HCT116 (cell line): ENCODE results near the gene PRM3. TPM values are rescaled to one million over a fixed set of nuclear protein-coding genes. Genes with fewer than 3 reads are reported as not detected.

Source experiments
- ATAC-seq: fragments of 200-7000 bp; cut with Tn5 transposase; 2 replicates; pipeline ENCODE4 v1.9.1; 2020; ENCODE audit warnings: mild to moderate bottlenecking, moderate library complexity
- BruUV-seq: library from RNA; stranded (reverse); fragments of 400-500 nt; replicated peaks from 2 replicates; lab custom pipeline; 2021; lab: Mats Ljungman, UMichigan
- CTCF ChIA-PET: fragments of 300-600 bp; sonication (Branson Sonifier 250); formaldehyde crosslinking; loops from one replicate; lab custom pipeline; 2021; ENCODE audit warnings: antibody characterized with exemption; lab: Charles Lee
- POLR2A ChIA-PET: fragments of 300-600, 350-600 bp; sonication (Branson Sonifier 250); formaldehyde crosslinking; loops from one replicate; lab custom pipeline; 2021; ENCODE audit warnings: antibody characterized with exemption; lab: Charles Lee
- RAD21 ChIA-PET, 2 experiments: fragments of 300-600 bp; sonication (Branson Sonifier 250); formaldehyde crosslinking; loops; one replicate each; lab custom pipeline; 2023; ENCODE audit warnings: low total read pairs in 2 of 2; ENCODE audit not compliant: uncharacterized antibody in 2 of 2, unreplicated experiment in 2 of 2, low non-redundant PET in 1 of 2; lab: Charles Lee
- DNase-seq: peaks from one replicate; pipeline ENCODE4 v3.0.0-alpha.2; 2010; ENCODE audit warnings: low read depth, low spot score
- H2AFZ ChIP-seq: fragments of 200-600 bp; shearing (Covaris generic), sonication (generic); 2 replicates; pipeline ENCODE4 v1.6.1; 2017; ENCODE audit warnings: low read depth, mixed run types, mixed read lengths, antibody characterized with exemption, low read length; ENCODE audit not compliant: poor library complexity, severe bottlenecking
- H3K27ac ChIP-seq: 2 replicates; pipeline ENCODE4 v1.5.1; 2012; ENCODE audit warnings: low read depth, low read length
- H3K27me3 ChIP-seq: fragments of 200-600 bp; sonication (generic); 2 replicates; pipeline ENCODE4 v1.6.1; 2016; ENCODE audit warnings: mixed run types, low read length, mixed read lengths; ENCODE audit not compliant: insufficient read depth
- H3K36me3 ChIP-seq, 2 experiments: fragments of 200-500 bp in 1 of 2; fragments of 200-600 bp in 1 of 2; sonication (Bioruptor generic) in 1 of 2; sonication (generic) in 1 of 2; 2 replicates each; pipeline versions ENCODE4 v1.5.1 to v1.6.1; 2014 to 2016; ENCODE audit warnings: low read length in 2 of 2, inconsistent platforms in 1 of 2, mixed read lengths in 1 of 2, mixed run types in 1 of 2; ENCODE audit not compliant: insufficient read depth in 2 of 2, control insufficient read depth in 1 of 2
- H3K4me1 ChIP-seq, 2 experiments: fragments of 200-600 bp in 1 of 2; sonication (generic) in 1 of 2; 2 replicates each; pipeline versions ENCODE4 v1.5.1 to v1.6.1; 2012 to 2017; ENCODE audit warnings: low read length in 2 of 2, inconsistent platforms in 1 of 2, mild to moderate bottlenecking in 1 of 2, mixed read lengths in 1 of 2, mixed run types in 1 of 2, moderate library complexity in 1 of 2; ENCODE audit not compliant: insufficient read depth in 2 of 2, control insufficient read depth in 1 of 2
- H3K4me2 ChIP-seq: fragments of 200-600 bp; sonication (generic); 2 replicates; pipeline ENCODE4 v1.6.1; 2017; ENCODE audit warnings: mixed run types, low read length, mixed read lengths
- H3K4me3 ChIP-seq, 2 experiments: fragments of 200-600 bp in 1 of 2; sonication (generic) in 1 of 2; replicated peaks in 1 of 2; 2 replicates each; pipeline ENCODE4 v1.5.1; 2011 to 2016; ENCODE audit warnings: low read length in 2 of 2, control low read depth in 1 of 2, low read depth in 1 of 2, mild to moderate bottlenecking in 1 of 2, mixed read lengths in 1 of 2, mixed run types in 1 of 2
- H3K79me2 ChIP-seq: fragments of 200-600 bp; sonication (generic); 2 replicates; pipeline ENCODE4 v1.6.1; 2017; ENCODE audit warnings: mild to moderate bottlenecking, mixed run types, low read length, moderate library complexity, mixed read lengths; ENCODE audit not compliant: insufficient read depth
- H3K9ac ChIP-seq: fragments of 200-600 bp; sonication (generic); 2 replicates; pipeline ENCODE4 v1.6.1; 2016; ENCODE audit warnings: low read length, mixed read lengths
- H3K9me2 ChIP-seq: fragments of 200-600 bp; sonication (generic), shearing (Covaris generic); 2 replicates; pipeline ENCODE4 v1.6.1; 2017; ENCODE audit warnings: mixed run types, mild to moderate bottlenecking, moderate library complexity; ENCODE audit not compliant: insufficient read depth
- H3K9me3 ChIP-seq, 2 experiments: fragments of 200-500 bp in 1 of 2; fragments of 200-600 bp in 1 of 2; sonication (Bioruptor generic) in 1 of 2; sonication (generic) in 1 of 2; 2 replicates each; pipeline ENCODE4 v1.6.1; 2014 to 2017; ENCODE audit warnings: low read length in 2 of 2, mixed read lengths in 2 of 2, inconsistent platforms in 1 of 2, low read depth in 1 of 2, mild to moderate bottlenecking in 1 of 2, mixed run types in 1 of 2, moderate library complexity in 1 of 2; ENCODE audit not compliant: control insufficient read depth in 1 of 2, insufficient read depth in 1 of 2
- H4K20me1 ChIP-seq: fragments of 200-600 bp; sonication (generic), shearing (Covaris generic); 2 replicates; pipeline ENCODE4 v1.6.1; 2017; ENCODE audit warnings: mixed run types, mild to moderate bottlenecking, moderate library complexity; ENCODE audit not compliant: insufficient read depth
- ATF3 ChIP-seq: IDR thresholded peaks from 2 replicates; pipeline ENCODE4 v1.6.1; 2012
- CBX3 ChIP-seq: IDR thresholded peaks from 2 replicates; pipeline ENCODE4 v1.6.1; 2012; ENCODE audit warnings: low read depth
- CEBPB ChIP-seq: IDR thresholded peaks from 2 replicates; pipeline ENCODE4 v1.6.1; 2012; ENCODE audit warnings: low read depth
- CTCF ChIP-seq, 3 experiments: fragments of 200-600 bp in 1 of 3; sonication (generic) in 1 of 3; IDR thresholded peaks in 2 of 3; conservative IDR thresholded peaks in 1 of 3; 2 replicates each; pipeline ENCODE4 v1.5.1; 2012 to 2017; ENCODE audit warnings: low read depth in 2 of 3, low read length in 2 of 3, antibody characterized with exemption in 1 of 3, borderline replicate concordance in 1 of 3, control low read depth in 1 of 3, mild to moderate bottlenecking in 1 of 3, mixed read lengths in 1 of 3, mixed run types in 1 of 3, moderate library complexity in 1 of 3; ENCODE audit not compliant: insufficient read depth in 1 of 3
- ELF1 ChIP-seq: IDR thresholded peaks from 2 replicates; pipeline ENCODE4 v1.6.1; 2012; ENCODE audit warnings: low read depth, borderline replicate concordance
- EZH2 ChIP-seq: fragments of 200-600 bp; sonication (generic); IDR thresholded peaks from 2 replicates; pipeline ENCODE4 v1.6.1; 2017; ENCODE audit warnings: antibody characterized with exemption, mixed run types
- EZH2phosphoT487 ChIP-seq: fragments of 200-600 bp; IDR thresholded peaks from 2 replicates; pipeline ENCODE4 v1.6.1; 2018; ENCODE audit warnings: antibody characterized with exemption, borderline replicate concordance
- FOSL1 ChIP-seq: IDR thresholded peaks from 2 replicates; pipeline ENCODE4 v1.6.1; 2012; ENCODE audit warnings: low read depth
- JUND ChIP-seq: IDR thresholded peaks from 2 replicates; pipeline ENCODE4 v1.6.1; 2012
- POLR2AphosphoS5 ChIP-seq: IDR thresholded peaks from 2 replicates; pipeline ENCODE4 v1.6.1; 2011; ENCODE audit warnings: mild to moderate bottlenecking, low read depth, low read length, moderate library complexity
- REST ChIP-seq: IDR thresholded peaks from 2 replicates; pipeline ENCODE4 v1.6.1; 2012; ENCODE audit warnings: low read depth
- SIN3A ChIP-seq: IDR thresholded peaks from 2 replicates; pipeline ENCODE4 v1.6.1; 2012; ENCODE audit warnings: low read depth
- SP1 ChIP-seq: IDR thresholded peaks from 2 replicates; pipeline ENCODE4 v1.6.1; 2012; ENCODE audit warnings: low read depth
- SRF ChIP-seq: IDR thresholded peaks from 2 replicates; pipeline ENCODE4 v1.6.1; 2012; ENCODE audit warnings: low read depth
- intact Hi-C: fragments of 100-400 bp; cut with micrococcal nuclease; formaldehyde crosslinking; loops from 2 replicates; pipeline ENCODE4 v1.10.0; 2022
- total RNA-seq: library from RNA; stranded (reverse); gene quantifications from one replicate; pipeline ENCODE4 v1.2.1, GENCODE V29; 2021; ENCODE audit not compliant: unreplicated experiment

The PRM3 gene
- total RNA-seq, 1 experiment from 2014 or later = not detected

GRCh38 chr16:11306997-11307638 is 33.7 kb upstream of the PRM3 start:
- Histone ChIP-seq H3K36me3 (no peaks in the 10 kb centered on the region), H3K4me2 (no peak overlapping the region), H3K79me2 (no peaks in the 10 kb centered on the region), H3K9me2 (no peaks in the 10 kb centered on the region), H3K9ac (no peak overlapping the region), H3K27me3 (no peaks in the 10 kb centered on the region), H4K20me1 (no peaks in the 10 kb centered on the region), H3K9me3 (no peaks in the 10 kb centered on the region), H2AFZ (no peak overlapping the region), H3K27ac (no peak overlapping the region), H3K4me3 (no peak overlapping the region), H3K4me1 (peaks cover 5 to 6% of the 10 kb centered on the region in 2 experiments)
- ChIA-PET CTCF (no interaction called here), POLR2A (no interaction called here), RAD21 (no interaction called here)
- no TSS peak for BruUV-seq
- ATAC-seq = no peak
- intact Hi-C loops = no loop called here
- TF ChIP-seq SIN3A = no peak
- no peak for TF ChIP-seq CBX3
- no peak for TF ChIP-seq EZH2
- TF ChIP-seq SRF = no peak
- TF ChIP-seq REST = no peak
- no peak for TF ChIP-seq SP1
- TF ChIP-seq, all 23 proteins: peak for 0
- DNase-seq = no peak

- no peaks in the 10 kb centered on the region for H3K36me3 ChIP-seq
- no peak overlapping the region for H3K4me2 ChIP-seq
- ChIA-PET POLR2A (no interaction called here), RAD21 (no interaction called here), CTCF (no interaction called here)
- no peak overlapping the region for H3K4me3 ChIP-seq
- no peaks in the 10 kb centered on the region for H3K9me2 ChIP-seq
- intact Hi-C loops = no loop called here
- H3K27ac ChIP-seq = no peak overlapping the region
- no peaks in the 10 kb centered on the region for H3K27me3 ChIP-seq
- H3K79me2 ChIP-seq = no peaks in the 10 kb centered on the region
- ATAC-seq (no peak), DNase-seq (no peak)
- no peaks in the 10 kb centered on the region for H4K20me1 ChIP-seq
- H3K9me3 ChIP-seq = no peaks in the 10 kb centered on the region
- BruUV-seq = no TSS peak
- H3K4me1 ChIP-seq = no peaks in the 10 kb centered on the region
- no peak overlapping the region for H3K9ac ChIP-seq
- H2AFZ ChIP-seq = no peak overlapping the region
- no peak for TF ChIP-seq CTCF (IDR thresholded peaks at IDR 0.05 in 2 of 3, conservative IDR thresholded peaks at IDR 0.05 in 1 of 3; ENCODE audit: borderline replicate concordance in 1 of 3, insufficient read depth in 1 of 3, low read depth in 2 of 3, low read length in 2 of 3)
- no peak for TF ChIP-seq JUND
- no peak for TF ChIP-seq POLR2AphosphoS5
- TF ChIP-seq ATF3 = no peak
- no peak for TF ChIP-seq FOSL1
- no peak for TF ChIP-seq CEBPB
- no peak for TF ChIP-seq ELF1
- no peak for TF ChIP-seq EZH2phosphoT487
- no peak for TF ChIP-seq SIN3A
- no peak for TF ChIP-seq EZH2
Measured at GRCh38 chr16:11306381-11306780, 33.0 kb upstream of the PRM3 start.
